Measurements from ENCODE around the gene SULF2. TPM values are rescaled to one million over a fixed set of nuclear protein-coding genes. Genes with fewer than 3 reads are reported as not detected.

SULF2 gene
- total RNA-seq, 1 experiment from 2014 or later = 13.0 TPM

GRCh38 chr20:47694021-47694818, 91.1 kb downstream of the SULF2 start:
- Histone ChIP-seq H3K79me2 (ENCODE audit: insufficient read depth, low read length) (no peaks in the 10 kb centered on the region), H3K9me3 (ENCODE audit: control insufficient read depth in 1 of 2, insufficient read depth in 1 of 2, low read depth in 1 of 2, low read length in 2 of 2) (no peaks in the 10 kb centered on the region), H3K9ac (ENCODE audit: low read length) (no peak overlapping the region), H3K9me2 (ENCODE audit: insufficient read depth) (no peaks in the 10 kb centered on the region), H3K27me3 (ENCODE audit: insufficient read depth, low read length) (no peaks in the 10 kb centered on the region), H3K4me1 (ENCODE audit: control insufficient read depth in 1 of 2, insufficient read depth in 2 of 2, low read length in 2 of 2) (peaks cover 0 to 2% of the 10 kb centered on the region in 2 experiments; a peak in 1 of 4 replicates), H4K20me1 (ENCODE audit: insufficient read depth) (no peaks in the 10 kb centered on the region), H3K36me3 (ENCODE audit: control insufficient read depth in 1 of 2, insufficient read depth in 2 of 2, low read length in 2 of 2) (no peaks in the 10 kb centered on the region), H3K4me3 (replicated peaks in 1 of 2; ENCODE audit: low read depth in 1 of 2, low read length in 2 of 2) (no peak overlapping the region), H3K27ac (ENCODE audit: low read depth, low read length) (no peak overlapping the region), H3K4me2 (ENCODE audit: low read length) (no peak overlapping the region), H2AFZ (ENCODE audit: low read depth, low read length, poor library complexity, severe bottlenecking) (no peak overlapping the region)
- ChIA-PET POLR2A (interaction anchor here (1.6 kb wide), 1 partner anchor 11 kb away, joined by 3 read pairs; no protein-coding TSS in a partner anchor), RAD21 (ENCODE audit: low non-redundant PET in 1 of 2, low total read pairs in 2 of 2, uncharacterized antibody in 2 of 2, unreplicated experiment in 2 of 2) (no interaction called here), CTCF (interaction anchor here (2.3 kb wide), 1 partner anchor 926 kb away, joined by 9 read pairs; no protein-coding TSS in a partner anchor)
- no peak for DNase-seq (ENCODE audit: low read depth, low spot score)
- no TSS peak for BruUV-seq (replicated peaks)
- ATAC-seq = no peak
- TF ChIP-seq JUND (IDR thresholded peaks at IDR 0.05) (no peak), EZH2 (IDR thresholded peaks at IDR 0.05) (no peak), RAD21 (IDR thresholded peaks at IDR 0.05; ENCODE audit: low read depth) (no peak), ATF3 (IDR thresholded peaks at IDR 0.05) (no peak), EZH2phosphoT487 (IDR thresholded peaks at IDR 0.05; ENCODE audit: borderline replicate concordance) (no peak), CEBPB (IDR thresholded peaks at IDR 0.05; ENCODE audit: low read depth) (no peak)
- intact Hi-C loops (cut with micrococcal nuclease) = no loop called here

- ATAC-seq = no peak
- intact Hi-C loops (cut with micrococcal nuclease) = no loop called here
- ChIA-PET CTCF (no interaction called here), POLR2A (no interaction called here), RAD21 (ENCODE audit: low non-redundant PET in 1 of 2, low total read pairs in 2 of 2, uncharacterized antibody in 2 of 2, unreplicated experiment in 2 of 2) (no interaction called here)
- H3K9ac ChIP-seq (ENCODE audit: low read length) = no peak overlapping the region
- H3K27ac ChIP-seq (ENCODE audit: low read depth, low read length) = no peak overlapping the region
- TF ChIP-seq JUND (IDR thresholded peaks at IDR 0.05) = no peak
- TF ChIP-seq POLR2A (IDR thresholded peaks at IDR 0.05; ENCODE audit: borderline replicate concordance, extremely low read depth, insufficient read depth, insufficient read length) = no peak
- no peak for TF ChIP-seq CBX3 (IDR thresholded peaks at IDR 0.05; ENCODE audit: low read depth)
- no peak for TF ChIP-seq SP1 (IDR thresholded peaks at IDR 0.05; ENCODE audit: low read depth)
- TF ChIP-seq REST (IDR thresholded peaks at IDR 0.05; ENCODE audit: low read depth) = no peak
- no peak for TF ChIP-seq SIN3A (IDR thresholded peaks at IDR 0.05; ENCODE audit: low read depth)
- no peak for TF ChIP-seq EGR1 (IDR thresholded peaks at IDR 0.05; ENCODE audit: low read depth)
- no peak for TF ChIP-seq MAX (IDR thresholded peaks at IDR 0.05)
- TF ChIP-seq EZH2 (IDR thresholded peaks at IDR 0.05) = no peak
- no peak overlapping the region for H3K4me2 ChIP-seq (ENCODE audit: low read length)
- H3K9me2 ChIP-seq (ENCODE audit: insufficient read depth) = no peaks in the 10 kb centered on the region
- no peak overlapping the region for H2AFZ ChIP-seq (ENCODE audit: low read depth, low read length, poor library complexity, severe bottlenecking)
- H3K79me2 ChIP-seq (ENCODE audit: insufficient read depth, low read length) = no peaks in the 10 kb centered on the region
- H3K36me3 ChIP-seq (ENCODE audit: control insufficient read depth in 1 of 2, insufficient read depth in 2 of 2, low read length in 2 of 2) = no peaks in the 10 kb centered on the region
- no peaks in the 10 kb centered on the region for H3K9me3 ChIP-seq (ENCODE audit: control insufficient read depth in 1 of 2, insufficient read depth in 1 of 2, low read depth in 1 of 2, low read length in 2 of 2)
- no TSS peak for BruUV-seq (replicated peaks)
- H3K4me3 ChIP-seq (replicated peaks in 1 of 2; ENCODE audit: low read depth in 1 of 2, low read length in 2 of 2) = no peak overlapping the region
- H3K27me3 ChIP-seq (ENCODE audit: insufficient read depth, low read length) = no peaks in the 10 kb centered on the region
- DNase-seq (ENCODE audit: low read depth, low spot score) = no peak
- H3K4me1 ChIP-seq (ENCODE audit: control insufficient read depth in 1 of 2, insufficient read depth in 2 of 2, low read length in 2 of 2) = peaks cover 0 to 8% of the 10 kb centered on the region in 2 experiments; a peak in 1 of 4 replicates
- no peaks in the 10 kb centered on the region for H4K20me1 ChIP-seq (ENCODE audit: insufficient read depth)
Observed at GRCh38 chr20:47691625-47692024, 93.7 kb downstream of the SULF2 start.
